IPS DF 6.9 (cell line): ENCODE results near the gene EXD1.
"Not testable (repeated sequence)": the region's sequence is repeated elsewhere in the genome, so short reads cannot be mapped to it uniquely, and the experiment has no call there.

Experiments used
- DNase-seq: peaks from one replicate; pipeline ENCODE4 v3.0.0-alpha.2; 2013; ENCODE audit warnings: low read depth, low spot score
- H3K27ac ChIP-seq: one replicate; pipeline ENCODE4 v1.5.1; 2013; ENCODE audit warnings: low read length, control low read depth
- H3K27me3 ChIP-seq: 2 replicates; pipeline ENCODE4 v1.6.1; 2013; ENCODE audit warnings: mild to moderate bottlenecking, low read length; ENCODE audit not compliant: control insufficient read depth, insufficient read depth
- H3K36me3 ChIP-seq: 2 replicates; pipeline ENCODE4 v1.6.1; 2013; ENCODE audit warnings: low read length; ENCODE audit not compliant: control insufficient read depth, insufficient read depth
- H3K4me1 ChIP-seq: 2 replicates; pipeline ENCODE4 v1.6.1; 2013; ENCODE audit warnings: low read length; ENCODE audit not compliant: control insufficient read depth, insufficient read depth
- H3K4me3 ChIP-seq: 2 replicates; pipeline ENCODE4 v1.5.1; 2013; ENCODE audit warnings: mild to moderate bottlenecking, low read length
- H3K9me3 ChIP-seq: 2 replicates; pipeline ENCODE4 v1.6.1; 2013; ENCODE audit warnings: low read length, inconsistent platforms; ENCODE audit not compliant: control insufficient read depth, insufficient read depth
- WGBS: extraction: QIAGEN DNeasy Blood & Tissue Kit; methylation state at CpG from one replicate; pipeline ENCODE4 v1.1.7; 2013; ENCODE audit warnings: mixed read lengths, missing lambda C conversion rate; ENCODE audit not compliant: insufficient read length, insufficient coverage; 5-methylcytosine and 5-hydroxymethylcytosine counted together

The EXD1 gene

DNA sequence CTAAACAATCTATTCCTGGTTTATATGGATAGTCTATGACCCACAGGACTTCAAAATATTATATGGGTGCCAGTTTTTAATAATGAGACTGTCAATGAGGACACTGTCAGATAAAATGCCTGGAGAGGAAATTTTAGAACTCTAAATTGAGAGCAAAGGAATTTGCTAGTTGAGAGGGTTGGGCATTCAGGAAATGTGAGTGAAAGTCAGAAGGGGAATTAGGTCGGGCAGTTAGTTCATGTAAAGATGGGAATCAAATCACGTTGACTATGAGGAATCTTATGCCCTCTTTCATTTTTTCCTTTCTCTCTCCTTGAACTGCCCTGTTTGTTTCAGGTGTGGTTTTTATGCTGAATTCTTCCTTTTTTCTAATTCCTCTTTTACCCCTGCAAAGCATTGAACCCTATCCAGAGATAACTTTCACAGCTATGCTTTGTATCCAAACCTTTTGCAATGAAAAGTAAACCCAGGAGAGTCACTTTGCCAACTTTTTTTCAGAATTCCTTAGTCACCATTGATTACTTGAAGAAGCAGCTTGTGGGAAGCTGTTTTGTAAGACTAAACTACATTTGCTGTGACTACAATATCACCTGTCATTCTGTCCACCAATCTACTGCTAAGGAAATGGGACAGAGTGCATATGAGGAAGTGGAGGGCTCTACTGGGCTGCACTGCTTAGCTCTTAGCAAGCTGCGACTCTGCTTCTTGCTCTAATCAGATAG, 28.4 kb upstream of the EXD1 start:
- H3K4me1 ChIP-seq: no peaks in the 10 kb centered on the region
- no peak overlapping the region for H3K4me3 ChIP-seq
- no peak overlapping the region for H3K27ac ChIP-seq
- no CpG with 5 or more reads among the region's 3 CpGs for WGBS
- no peaks in the 10 kb centered on the region for H3K9me3 ChIP-seq
- H3K36me3 ChIP-seq: peaks cover 3% of the 10 kb centered on the region; the same call in 1 of the 2 replicates
- H3K27me3 ChIP-seq: no peaks in the 10 kb centered on the region
- DNase-seq: no peak

- peaks cover 3% of the 10 kb centered on the region; the same call in 1 of the 2 replicates for H3K36me3 ChIP-seq
- H3K27ac ChIP-seq: no peak overlapping the region
- no CpG with 5 or more reads among the region's 5 CpGs for WGBS
- no peaks in the 10 kb centered on the region for H3K4me1 ChIP-seq
- H3K27me3 ChIP-seq: no peaks in the 10 kb centered on the region
- H3K9me3 ChIP-seq: no peaks in the 10 kb centered on the region
- H3K4me3 ChIP-seq: no peak overlapping the region
- no peak for DNase-seq
Measured at GRCh38 chr15:41256577-41257038, 26.1 kb upstream of the EXD1 start.

- H3K36me3 ChIP-seq: peaks cover 3% of the 10 kb centered on the region; the same call in 1 of the 2 replicates
- H3K9me3 ChIP-seq: no peaks in the 10 kb centered on the region
- no peak overlapping the region for H3K4me3 ChIP-seq
- no peak overlapping the region for H3K27ac ChIP-seq
- no peak for DNase-seq
- H3K27me3 ChIP-seq: no peaks in the 10 kb centered on the region
- no peaks in the 10 kb centered on the region for H3K4me1 ChIP-seq
- no CpG with 5 or more reads among the region's 3 CpGs for WGBS
Measured at GRCh38 chr15:41256103-41256502, 25.5 kb upstream of the EXD1 start.

DNA sequence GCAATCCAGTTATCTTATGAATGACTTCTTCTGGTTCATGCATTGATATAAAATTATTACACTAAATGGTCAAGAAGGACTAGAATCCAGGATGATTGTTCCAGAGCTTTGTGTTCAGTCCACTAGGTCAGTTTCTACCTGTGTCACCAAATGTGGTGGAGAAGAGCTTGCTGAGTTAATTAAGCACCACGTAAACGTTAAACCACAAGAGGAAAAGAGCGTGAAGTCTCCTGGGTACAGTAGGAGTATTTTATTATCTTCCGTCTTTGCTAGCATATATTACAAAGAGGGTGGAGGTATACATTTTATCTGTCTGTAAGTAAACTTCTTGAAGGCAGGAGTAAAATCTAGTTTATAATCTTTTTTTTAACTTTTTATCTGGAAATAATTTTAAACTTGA, 24.0 kb upstream of the EXD1 start:
- Histone ChIP-seq H3K4me3 (no peak overlapping the region), H3K9me3 (no peaks in the 10 kb centered on the region), H3K27ac (no peak overlapping the region), H3K27me3 (no peaks in the 10 kb centered on the region), H3K36me3 (peaks cover 3% of the 10 kb centered on the region; the same call in 1 of the 2 replicates), H3K4me1 (no peaks in the 10 kb centered on the region)
- no CpG with 5 or more reads among the region's 4 CpGs for WGBS
- no peak for DNase-seq

- H3K9me3 ChIP-seq: no peaks in the 10 kb centered on the region
- no peak overlapping the region for H3K27ac ChIP-seq
- H3K4me3 ChIP-seq: no peak overlapping the region
- H3K4me1 ChIP-seq: no peaks in the 10 kb centered on the region
- no peak for DNase-seq
- no peaks in the 10 kb centered on the region for H3K27me3 ChIP-seq
- WGBS: no CpG with 5 or more reads among the region's 5 CpGs
- H3K36me3 ChIP-seq: no peaks in the 10 kb centered on the region
Measured at GRCh38 chr15:41251411-41251810, 20.9 kb upstream of the EXD1 start.

- WGBS: no CpG with 5 or more reads among the region's 8 CpGs
- not testable (repeated sequence) for H3K27me3 ChIP-seq, H3K36me3 ChIP-seq, H3K4me3 ChIP-seq, H3K27ac ChIP-seq, DNase-seq, H3K9me3 ChIP-seq, H3K4me1 ChIP-seq
Measured at GRCh38 chr15:41250745-41251144, 20.2 kb upstream of the EXD1 start.

DNA sequence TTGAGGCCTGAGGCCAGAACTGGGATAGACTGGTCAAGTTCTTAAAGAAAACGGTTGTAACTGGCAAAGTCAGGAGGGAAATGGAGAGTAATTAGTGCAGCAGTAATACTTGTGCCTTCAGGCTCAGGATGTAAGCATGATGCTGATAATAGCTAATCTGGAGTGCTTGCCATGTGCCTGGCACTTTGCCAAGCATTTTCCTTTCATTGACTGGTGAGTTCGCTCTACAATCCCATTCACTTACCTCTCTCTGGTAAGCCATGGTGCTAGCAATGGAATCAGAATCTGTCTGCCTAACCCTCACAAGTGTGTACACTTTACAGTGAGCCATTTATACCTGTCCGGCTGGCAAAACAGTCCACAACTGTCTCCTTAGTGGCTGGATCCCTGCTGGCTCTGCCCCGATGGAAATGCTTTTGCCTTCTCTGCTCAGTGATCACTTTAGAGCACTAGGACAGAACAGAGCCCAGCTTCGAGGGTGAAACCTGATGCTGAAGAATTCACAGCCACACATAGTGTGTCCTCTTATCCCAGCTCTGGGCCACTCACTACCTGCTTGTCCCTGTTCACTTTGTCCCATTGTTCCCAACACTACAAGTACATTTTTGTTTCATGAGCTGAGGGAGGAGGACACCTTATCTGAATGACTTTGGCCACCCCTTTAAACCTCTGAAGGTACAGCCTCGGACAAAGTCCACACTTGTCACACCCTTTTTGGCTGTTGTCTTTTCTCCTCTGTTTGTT, 10.8 kb upstream of the EXD1 start:
- Histone ChIP-seq H3K27me3 (no peaks in the 10 kb centered on the region), H3K27ac (no peak overlapping the region), H3K9me3 (no peaks in the 10 kb centered on the region), H3K36me3 (no peaks in the 10 kb centered on the region), H3K4me3 (no peak overlapping the region), H3K4me1 (no peaks in the 10 kb centered on the region)
- no peak for DNase-seq
- WGBS: no CpG with 5 or more reads among the region's 6 CpGs

DNA sequence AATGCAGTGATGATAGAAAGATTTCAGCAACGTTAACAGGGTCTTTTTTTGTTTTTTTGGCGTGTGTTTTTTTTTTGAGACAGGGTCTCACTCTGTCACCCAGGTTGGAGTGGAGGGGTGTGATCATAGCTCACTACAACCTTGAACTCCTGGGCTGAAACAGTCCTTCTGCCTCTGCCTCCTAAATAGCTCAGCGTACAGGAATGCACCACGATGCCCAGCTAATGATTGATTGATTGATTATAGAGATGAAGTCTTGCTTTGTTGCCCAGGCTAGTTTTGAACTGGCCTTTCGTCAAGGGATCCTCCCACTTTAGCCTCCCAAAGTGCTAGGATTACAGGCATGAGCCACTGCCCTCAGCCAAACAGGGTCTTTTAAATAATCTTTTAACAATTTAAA, 7.5 kb upstream of the EXD1 start:
- Histone ChIP-seq H3K27me3 (no peaks in the 10 kb centered on the region), H3K27ac (no peak overlapping the region), H3K4me1 (no peaks in the 10 kb centered on the region), H3K36me3 (no peaks in the 10 kb centered on the region), H3K4me3 (no peak overlapping the region), H3K9me3 (no peaks in the 10 kb centered on the region)
- DNase-seq: no peak
- WGBS: no CpG with 5 or more reads among the region's 5 CpGs

GRCh38 chr15:41235929-41236328, 5.4 kb upstream of the EXD1 start:
- no peak overlapping the region for H3K4me3 ChIP-seq
- DNase-seq: no peak
- no peaks in the 10 kb centered on the region for H3K4me1 ChIP-seq
- no peaks in the 10 kb centered on the region for H3K9me3 ChIP-seq
- H3K27me3 ChIP-seq: no peaks in the 10 kb centered on the region
- no peaks in the 10 kb centered on the region for H3K36me3 ChIP-seq
- H3K27ac ChIP-seq: no peak overlapping the region

- H3K36me3 ChIP-seq, H3K27me3 ChIP-seq, H3K9me3 ChIP-seq, H3K4me1 ChIP-seq, H3K4me3 ChIP-seq, H3K27ac ChIP-seq, DNase-seq: not testable (repeated sequence)
- no CpG with 5 or more reads among the region's 5 CpGs for WGBS
Measured at GRCh38 chr15:41235228-41235627, 4.7 kb upstream of the EXD1 start.
